GM19043 (cell line): Measurements from ENCODE around the gene RASL10A.

Experiments
- ATAC-seq: cut with Tn5 transposase; IDR thresholded peaks from one replicate; pipeline ENCODE4 v1.9.1; 2021; ENCODE audit warnings: low read depth; ENCODE audit not compliant: unreplicated experiment

RASL10A gene

DNA sequence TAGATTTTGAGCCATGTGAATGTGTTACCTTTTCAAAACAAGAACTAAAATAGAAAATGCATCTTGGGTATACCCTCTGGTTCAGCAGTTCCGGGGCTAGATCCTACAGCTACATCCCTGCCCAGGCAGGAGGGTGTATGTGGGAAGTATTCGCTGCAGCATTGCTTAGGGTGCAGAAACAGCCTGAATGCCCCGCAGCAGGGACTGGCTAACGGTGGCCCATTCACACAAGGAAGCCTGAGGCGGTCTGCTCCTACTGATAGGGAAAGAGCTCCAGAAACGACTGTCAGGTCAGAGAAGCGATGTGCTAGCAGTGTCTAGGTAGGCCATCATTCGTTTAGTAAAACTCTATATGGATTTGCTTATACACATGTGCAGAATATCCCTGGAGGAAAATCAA is 9.9 kb upstream of the RASL10A start:
- no peak for ATAC-seq

DNA sequence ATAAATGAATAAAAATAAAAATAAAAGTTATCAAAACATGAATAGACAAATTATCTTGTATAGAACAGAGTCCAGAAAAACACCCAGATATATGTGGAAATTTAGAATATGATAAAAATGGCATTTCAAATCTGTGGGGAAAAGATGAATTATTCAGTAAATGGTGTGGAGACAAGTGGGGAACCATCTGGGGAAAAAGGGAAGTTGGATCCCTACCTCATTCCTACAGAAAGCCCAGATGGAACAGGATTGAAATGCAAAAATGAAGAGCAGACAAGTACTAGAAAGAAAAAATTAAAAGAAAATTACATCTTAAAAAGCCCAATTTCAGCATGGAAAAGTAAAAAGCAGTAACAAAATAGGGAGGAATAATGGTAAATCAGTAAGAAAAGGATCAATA is 8.1 kb upstream of the RASL10A start:
- no peak for ATAC-seq

DNA sequence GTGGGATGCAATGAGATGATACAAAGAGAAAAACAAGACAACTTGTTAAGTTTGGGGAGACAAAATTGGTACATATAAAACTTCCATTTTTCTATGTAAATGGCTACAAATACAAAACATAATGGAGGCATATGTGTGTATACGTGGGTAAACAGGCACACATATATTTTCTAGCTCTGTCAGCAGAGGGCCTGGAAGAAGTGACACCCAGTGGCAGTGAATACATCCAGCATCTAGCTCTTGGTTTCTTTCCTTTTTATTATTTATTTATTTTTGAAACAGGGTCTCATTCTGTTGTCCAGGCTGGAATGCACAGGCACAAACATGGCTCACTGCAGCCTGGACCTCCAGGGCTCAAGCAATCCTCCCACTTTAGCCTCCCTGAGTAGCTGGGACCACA is 5.0 kb upstream of the RASL10A start:
- ATAC-seq, result no peak

DNA sequence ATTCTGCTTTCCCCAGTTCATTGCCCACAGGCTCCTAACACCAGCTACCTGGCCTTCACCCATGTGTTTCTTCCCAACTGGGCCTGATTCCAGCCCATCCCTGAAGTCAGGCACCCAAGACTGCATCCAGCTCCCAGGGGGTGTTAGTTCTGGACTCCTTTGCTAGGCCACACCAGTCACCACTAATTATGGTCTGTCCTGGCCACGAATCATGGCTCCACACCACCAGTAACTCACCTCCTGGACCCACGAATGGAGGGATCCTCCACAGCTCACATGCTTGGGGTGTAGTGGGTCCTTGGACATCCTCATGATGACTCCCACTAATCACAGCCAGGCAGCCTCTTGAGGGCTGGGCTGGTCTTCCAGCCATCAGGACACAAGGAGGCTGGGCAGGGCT is 3.6 kb upstream of the RASL10A start:
- no peak for ATAC-seq

DNA sequence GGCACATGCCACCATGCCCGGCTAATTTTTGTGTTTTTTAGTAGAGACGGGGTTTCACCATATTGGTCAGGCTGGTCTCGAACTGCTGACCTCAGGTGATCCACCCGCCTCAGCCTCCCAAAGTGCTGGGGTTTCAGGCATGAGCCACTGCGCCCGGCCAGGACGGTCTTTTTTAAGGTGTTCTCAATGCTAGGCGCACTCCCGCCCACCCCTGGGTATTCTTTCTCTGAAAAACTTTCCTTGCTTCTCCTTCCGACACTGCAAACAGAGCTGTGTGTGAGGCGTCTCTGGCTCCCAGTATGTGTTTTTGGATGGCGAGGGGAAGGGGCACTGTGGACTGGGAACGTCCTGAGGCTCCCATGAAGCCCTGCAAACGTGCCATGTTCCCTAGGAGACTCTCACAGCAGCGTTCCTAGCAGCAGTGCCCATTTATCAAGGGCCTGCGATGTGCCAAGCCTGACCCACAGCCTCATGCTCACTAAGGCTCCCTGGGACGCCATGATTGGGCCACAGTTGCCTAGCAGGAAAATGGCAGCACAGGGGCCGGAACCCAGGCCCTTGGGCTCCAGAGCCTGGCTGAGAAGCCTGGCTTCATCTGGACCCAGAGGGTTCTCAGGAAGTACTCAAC is 2.4 kb upstream of the RASL10A start:
- no peak for ATAC-seq

DNA sequence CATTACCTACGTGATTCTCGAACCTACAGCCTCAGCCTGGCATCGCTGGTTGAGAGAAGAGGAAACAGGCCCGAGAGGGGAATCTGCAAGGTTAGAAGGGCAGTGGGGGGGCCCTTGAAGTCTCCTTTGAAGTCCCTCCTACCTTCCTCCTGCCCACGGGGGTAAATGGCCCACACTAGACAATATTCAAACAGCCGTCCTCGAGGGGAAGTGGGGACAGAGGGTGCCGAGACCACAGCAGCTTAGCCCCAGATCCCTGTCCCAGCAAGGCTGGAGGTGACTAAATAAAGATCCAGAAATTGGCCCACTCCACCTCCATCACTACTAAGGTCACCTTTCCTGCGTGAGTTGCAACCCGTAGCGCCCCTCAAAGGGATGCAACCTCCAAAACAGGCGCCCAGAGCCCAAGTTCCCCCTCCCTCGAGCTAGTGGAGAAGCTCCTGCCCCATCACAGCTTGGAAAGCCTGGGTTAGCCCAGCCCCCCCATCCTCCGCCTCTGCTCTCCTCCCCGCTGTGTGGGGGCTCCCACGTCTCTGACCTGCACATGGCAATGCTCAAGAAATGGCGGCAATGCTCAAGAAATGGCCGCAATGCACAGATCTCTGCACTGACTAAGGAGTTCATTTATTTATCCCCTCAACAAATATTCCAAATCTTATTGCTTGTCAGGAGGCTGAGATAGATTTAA is 788 bp upstream of the RASL10A start:
- ATAC-seq, result no peak

DNA sequence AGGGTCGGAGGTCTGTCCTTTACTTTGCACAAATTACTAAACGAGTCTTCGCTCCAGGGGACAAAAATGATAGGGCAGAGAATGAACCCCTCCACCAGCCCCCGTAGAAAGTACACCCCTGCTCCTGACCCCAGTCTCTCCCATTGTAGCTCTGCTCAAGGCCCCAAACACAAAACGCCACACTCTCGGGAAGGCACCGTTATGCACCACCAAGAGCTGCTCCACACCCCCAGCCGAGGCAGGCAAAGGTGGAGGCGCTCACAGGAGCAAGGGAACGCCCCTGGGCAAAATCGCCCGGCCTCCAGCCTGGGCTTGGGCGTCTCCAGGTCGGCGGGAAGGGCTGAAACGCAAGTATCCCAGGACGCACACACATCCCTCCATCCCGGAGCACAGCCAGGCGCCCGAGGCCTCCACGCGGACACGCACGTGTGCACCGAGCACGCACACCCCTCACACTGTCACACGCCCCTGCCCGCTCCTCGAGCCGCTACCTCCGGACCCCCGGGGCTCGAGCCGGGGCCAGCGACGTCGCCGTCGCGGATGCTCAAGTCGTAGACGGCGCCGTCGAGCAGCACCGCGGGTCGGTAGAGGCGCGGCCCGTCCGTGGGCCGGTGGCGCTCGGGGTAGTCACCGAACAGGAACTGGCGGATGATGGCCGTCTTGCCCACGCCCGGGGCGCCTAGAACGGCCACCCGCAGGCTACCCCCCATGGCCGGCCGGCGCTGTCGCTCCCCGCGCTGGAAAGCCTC is 786 bp downstream of the RASL10A start:
- no peak for ATAC-seq

DNA sequence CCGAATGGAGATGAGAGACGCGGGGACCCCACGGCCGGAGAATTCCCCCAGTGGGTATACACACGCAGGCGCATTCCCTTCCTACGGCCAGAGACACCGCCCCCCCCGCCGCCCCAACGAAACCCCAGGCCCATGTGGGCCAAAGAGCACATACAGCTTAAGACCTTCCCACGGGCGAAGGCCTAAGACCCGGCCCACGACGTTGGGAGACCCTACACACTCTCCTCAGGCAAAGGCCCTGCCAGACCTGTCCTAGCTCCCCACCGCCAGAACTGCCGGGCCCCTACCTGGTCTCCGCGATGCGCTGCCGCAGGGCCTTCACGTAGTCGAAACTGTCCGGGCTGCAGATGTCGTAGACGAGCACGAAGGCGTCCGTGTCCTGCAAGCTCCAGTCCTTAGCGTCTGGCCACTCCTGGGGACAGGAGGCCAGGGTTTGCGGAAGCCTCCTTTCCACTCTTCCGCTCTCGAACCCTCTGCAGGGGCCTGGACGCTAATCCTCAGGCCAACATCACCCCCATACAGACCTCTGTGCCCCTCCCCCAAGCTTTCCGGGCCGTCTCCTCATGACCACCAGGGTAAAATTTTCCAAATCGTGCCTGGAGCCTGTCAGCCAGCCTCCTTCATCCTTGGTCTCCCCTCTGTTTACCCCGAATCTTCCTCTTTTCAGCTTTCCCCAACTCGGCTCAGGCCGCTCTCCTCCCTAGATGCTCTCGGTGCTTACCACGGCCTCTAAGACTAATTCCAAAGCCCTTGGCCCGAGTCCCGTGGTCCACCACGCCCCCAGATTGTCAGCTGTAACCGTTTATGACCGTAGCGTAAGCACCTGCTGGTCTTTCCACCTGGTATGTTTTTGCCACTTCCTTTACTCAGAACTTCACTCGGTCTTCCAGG is 1.7 kb downstream of the RASL10A start:
- ATAC-seq, result no peak

DNA sequence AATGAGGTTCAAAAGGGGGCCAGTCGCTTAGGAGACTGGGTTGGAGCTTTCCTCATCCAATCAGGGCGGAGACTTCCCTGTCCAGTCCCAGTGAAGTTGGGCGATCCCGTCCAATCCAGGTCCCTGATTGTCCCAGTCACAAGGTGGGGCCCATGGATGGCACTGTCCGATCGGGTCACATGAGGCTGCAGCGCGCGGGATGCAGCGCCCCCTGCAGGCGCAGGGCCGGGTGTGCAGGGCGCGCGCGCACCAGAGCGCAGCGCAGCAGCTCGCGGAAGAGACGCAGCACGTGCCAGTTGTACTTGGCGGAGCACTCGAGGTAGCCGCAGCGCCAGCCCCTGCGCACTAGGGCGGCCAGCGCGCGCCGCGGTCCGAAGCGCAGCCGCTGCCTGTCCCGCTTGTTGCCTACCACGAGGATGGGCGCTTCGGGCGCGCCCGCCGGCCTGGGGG is 2.3 kb downstream of the RASL10A start:
- ATAC-seq, result no peak

DNA sequence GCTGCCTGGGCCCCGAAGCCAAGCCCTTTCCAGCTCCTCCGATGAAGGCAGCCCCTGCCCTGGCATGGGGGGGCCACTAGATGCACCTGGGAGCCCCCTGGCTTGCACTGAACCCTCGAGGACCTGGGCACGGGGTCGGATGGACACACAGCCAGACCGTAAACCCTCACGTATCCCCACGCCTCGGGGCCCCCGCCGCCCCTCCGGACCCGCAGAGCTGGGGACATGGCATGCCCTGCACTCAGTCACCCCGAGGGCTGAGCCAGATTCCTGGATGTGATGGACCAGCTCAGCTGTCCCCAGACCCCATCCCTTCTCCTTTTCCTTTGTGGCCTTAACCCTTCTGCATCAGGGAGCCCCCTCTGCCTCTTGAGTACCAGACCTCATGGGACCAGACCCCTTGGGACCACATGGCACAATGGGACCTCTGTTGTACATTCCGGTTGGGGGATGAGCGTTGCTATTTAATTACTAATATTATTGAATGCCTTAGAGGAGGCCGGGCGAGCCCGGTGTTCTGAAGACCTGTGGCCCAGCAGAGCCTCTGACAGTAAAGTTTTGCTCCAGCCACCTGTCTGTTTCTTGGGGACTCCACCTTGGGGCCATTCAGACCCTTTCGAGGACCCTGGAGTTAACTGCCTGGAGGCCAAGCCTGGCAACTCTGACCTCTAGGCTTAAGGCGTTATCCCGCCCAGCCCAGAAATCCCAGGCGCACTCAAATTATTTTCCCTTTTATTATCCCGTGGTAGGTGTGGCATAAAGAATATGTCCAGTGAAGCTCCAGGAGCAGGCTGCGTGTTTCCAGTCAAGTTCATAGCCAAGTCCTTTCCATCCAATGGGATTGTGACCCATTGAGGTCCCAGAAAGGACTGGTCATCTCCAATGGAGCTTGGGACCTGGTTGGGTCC is 3.0 kb downstream of the RASL10A start:
- ATAC-seq, result no peak

DNA sequence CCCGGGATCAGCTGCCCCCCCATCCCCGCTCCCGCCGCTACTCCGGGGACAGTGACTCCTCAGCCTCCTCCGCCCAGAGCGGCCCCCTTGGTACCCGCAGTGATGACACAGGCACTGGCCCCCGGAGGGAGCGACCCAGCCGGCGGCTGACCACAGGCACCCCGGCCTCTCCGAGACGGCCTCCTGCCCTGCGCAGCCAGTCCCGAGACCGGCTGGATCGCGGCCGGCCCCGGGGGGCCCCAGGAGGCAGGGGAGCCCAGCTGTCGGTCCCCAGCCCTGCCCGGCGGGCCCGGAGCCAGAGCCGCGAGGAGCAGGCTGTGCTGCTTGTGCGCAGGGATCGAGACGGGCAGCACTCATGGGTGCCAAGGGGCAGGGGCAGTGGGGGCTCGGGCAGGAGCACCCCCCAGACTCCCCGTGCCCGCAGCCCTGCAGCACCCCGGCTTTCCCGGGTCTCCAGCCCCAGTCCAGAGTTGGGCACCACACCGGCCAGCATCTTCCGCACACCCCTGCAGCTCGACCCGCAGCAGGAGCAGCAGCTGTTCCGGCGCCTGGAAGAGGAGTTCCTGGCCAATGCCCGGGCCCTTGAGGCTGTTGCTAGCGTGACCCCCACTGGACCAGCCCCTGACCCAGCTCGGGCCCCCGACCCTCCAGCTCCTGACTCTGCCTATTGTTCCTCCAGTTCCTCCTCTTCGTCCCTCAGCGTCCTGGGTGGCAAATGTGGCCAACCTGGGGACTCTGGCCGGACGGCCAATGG is 3.9 kb downstream of the RASL10A start:
- no peak for ATAC-seq

DNA sequence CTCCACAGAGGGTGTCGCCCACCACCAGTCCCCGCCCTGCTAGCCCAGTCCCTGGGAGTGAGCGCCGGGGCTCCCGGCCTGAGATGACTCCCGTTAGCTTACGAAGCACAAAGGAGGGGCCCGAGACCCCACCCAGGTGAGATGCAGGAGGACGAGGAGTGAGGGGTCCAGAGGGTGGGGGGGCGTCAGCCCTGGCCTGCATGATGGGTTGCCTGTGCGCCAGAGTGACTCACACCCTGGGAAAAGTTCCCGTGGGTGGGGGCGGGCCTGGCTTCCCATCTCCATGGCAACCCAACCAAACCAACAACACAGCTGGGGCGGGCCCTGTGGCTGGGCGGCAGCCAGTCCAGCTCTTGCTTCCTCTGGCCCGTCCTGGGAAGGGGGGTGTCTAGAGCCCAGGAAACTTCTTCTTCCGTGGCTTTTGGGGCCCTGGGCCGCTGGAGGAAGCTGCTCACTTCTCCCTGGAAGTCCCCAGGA is 4.6 kb downstream of the RASL10A start:
- ATAC-seq, result no peak

DNA sequence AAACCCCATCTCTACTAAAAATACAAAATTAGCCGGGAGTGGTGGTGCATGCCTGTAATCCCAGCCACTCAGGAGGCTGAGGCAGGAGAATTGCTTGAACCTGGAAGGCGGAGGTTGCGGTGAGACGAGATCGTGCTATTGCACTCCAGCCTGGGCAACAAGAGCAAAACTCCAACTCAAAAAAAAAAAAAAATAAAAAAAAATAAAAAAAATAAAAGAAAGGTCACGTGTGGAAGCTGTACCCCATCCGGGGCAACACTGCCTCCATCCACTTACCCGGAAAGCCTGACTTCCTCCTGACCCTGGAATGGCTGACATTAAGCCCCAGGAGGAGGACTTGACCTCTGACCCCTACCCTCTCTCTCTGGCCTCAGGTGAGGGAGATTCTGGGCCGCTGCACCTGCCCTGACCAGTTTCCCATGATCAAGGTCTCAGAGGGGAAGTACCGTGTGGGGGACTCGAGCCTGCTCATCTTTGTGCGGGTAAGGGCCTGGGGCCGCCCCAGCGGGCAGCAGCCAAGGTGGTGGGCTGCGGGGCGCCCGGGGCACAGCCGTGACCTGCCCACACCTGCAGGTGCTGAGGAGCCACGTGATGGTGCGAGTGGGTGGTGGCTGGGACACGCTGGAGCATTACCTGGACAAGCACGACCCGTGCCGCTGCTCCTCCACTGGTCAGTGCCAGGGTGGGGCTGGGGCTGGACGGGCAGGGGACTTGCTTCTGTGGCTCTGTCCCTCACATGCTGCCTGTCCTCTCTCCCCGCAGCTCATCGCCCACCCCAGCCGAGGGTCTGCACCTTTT is 5.2 kb downstream of the RASL10A start:
- no peak for ATAC-seq

DNA sequence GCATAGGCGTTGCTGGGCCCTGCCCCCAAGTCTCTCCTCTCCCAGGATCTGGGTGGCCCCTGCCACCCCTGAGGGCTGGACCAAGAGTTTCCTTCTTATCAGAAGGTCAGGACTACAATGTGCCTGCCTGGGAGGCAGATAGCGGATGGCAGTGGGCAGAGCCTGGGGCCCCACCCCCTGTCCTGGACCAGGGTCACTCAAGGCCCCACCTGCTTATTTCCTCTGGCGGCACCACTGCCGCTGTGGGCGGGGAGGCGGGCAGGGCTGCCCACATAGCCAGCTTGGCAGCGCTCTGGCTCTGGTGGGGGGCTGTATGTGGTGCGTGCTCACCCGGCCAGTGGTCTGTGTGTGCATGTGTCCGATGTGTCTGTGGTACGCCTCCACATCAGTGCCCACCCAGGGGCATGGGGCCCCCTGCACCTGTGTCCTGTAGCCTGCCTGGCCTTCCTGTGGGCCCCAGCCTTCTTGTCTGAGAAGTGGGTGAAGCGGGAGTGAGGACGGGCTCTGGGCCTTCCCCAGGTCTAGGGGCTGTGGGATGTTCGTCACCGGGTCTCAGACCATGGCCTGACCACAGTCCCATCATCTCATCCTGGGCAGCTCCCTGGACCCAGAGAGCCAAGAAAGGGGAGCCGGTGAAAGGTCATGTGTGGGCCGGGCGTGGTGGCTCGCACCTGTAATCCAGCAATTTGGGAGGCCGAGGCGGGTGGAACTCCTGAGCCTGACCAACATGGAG is 6.0 kb downstream of the RASL10A start:
- no peak for ATAC-seq

DNA sequence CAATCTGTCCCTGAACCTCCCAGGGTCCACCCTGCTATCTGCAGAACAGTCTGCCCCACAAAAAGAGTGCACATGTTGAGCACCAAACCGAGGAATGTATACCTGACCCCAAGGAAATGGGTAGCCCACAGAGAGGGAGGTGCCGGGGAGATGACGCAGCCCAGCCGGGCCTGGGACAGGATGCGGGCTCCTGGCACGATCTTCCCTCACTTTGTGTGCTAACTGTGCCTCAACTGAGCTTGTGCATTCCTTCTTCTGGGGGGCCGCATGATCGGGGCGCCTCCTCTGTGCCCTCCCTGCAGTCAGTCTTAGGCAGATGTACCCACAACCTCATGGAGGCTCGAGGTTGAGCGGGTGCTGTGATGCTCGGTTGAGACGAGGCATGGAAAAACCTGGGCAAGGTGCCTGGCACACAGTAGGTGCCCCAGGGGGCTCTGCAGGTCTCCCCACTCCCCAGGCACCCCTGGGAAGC is 6.7 kb downstream of the RASL10A start:
- no peak for ATAC-seq

DNA sequence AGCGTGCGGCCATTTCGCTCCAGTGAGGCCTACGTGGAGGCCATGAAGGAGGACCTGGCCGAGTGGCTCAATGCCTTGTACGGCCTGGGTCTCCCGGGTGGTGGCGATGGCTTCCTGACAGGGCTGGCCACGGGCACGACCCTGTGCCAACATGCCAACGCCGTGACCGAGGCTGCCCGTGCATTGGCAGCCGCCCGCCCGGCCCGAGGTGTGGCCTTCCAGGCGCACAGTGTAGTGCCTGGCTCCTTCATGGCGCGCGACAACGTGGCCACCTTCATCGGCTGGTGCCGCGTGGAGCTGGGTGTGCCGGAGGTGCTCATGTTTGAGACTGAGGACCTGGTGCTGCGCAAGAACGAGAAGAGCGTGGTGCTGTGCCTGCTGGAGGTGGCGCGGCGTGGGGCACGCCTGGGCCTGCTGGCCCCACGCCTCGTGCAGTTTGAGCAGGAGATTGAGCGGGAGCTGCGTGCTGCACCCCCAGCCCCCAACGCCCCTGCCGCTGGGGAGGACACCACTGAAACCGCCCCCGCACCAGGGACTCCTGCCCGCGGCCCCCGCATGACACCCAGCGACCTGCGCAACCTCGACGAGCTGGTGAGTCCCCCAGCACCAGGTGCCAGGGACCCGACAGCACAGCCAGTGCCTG is 7.2 kb downstream of the RASL10A start:
- no peak for ATAC-seq

DNA sequence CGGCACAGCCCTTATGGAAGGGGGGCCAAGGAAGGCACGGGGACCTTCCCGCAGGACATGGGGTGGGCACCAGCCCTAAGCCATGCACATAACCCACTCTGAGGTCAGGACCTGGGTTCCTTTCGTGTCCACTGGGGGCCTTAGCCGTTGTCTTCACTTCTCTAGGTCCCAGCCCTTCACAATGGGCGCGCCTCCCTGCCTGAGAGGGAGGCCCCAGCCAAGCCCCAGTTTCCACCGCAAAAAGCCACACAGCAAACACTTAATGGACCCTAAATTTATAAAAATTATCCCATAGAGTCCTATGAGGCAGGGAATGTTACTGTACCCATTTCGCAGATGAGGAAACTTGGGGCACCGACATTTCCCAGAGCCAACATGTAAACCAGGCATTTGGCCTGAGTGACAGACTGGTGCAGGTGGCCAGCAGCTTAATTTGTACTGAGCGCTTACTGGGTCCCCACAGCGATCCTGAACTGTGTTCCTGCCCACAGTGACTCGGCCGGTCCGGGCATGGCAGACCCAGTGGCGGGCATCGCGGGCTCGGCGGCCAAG is 7.8 kb downstream of the RASL10A start:
- ATAC-seq, result no peak
